ENCODE results near the gene WNK4. TPM values are rescaled to one million over a fixed set of nuclear protein-coding genes. Genes with fewer than 3 reads are reported as not detected.

The WNK4 gene
- total and polyA plus RNA-seq, 9 of the 15 experiments (the other 6 are each of a cell fraction or from before 2014, with no cell fraction given) = 0.32 to 25.8 (median 4.5) TPM

DNA sequence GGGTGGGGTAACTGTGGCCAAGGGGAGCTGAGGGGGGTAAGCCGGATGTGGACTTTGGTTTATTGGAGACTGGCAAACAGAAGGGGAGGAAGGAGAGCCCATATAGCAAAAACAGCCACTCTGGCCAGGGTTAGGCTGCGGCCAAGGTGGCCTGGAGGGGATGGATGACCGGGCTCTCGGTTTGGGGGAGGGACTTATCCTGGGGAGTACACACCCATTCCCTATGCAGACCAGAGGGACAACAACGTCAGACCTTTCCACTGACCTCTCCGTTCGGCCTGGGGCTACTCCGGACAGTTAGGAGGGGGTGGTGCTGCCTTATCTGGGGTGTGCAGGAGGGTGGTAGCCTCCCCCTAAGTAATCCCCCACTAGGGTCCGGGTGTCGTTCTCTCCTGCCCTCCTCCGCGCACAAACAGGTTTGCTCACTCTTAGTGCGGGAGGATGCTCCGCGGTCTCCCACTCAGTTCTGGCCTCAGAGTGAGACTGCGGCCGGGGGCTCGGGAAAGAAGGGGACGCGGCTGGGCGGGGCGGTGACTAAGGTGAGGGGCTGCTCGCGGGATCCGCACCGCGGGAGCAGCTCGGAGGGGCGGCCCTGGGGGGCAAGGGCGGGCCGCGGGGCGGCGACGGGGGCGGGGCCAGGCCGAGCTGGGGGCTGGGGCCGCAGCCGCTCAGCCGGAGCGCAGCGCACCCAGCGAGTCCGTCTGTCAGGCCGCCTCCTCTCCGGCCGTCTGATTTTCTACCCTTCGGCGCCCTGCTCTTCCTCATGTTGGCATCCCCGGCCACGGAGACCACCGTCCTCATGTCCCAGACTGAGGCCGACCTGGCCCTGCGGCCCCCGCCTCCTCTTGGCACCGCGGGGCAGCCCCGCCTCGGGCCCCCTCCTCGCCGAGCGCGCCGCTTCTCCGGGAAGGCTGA lies at the start of gene WNK4 (continued):
- peak; percentile 86 for TF ChIP-seq TAF1 (IDR thresholded peaks at IDR 0.05; ENCODE audit: control insufficient read depth, extremely low read depth, insufficient read depth, low read length, severe bottlenecking)
- TF ChIP-seq KLF13 (tag; IDR thresholded peaks at IDR 0.05; ENCODE audit: borderline replicate concordance, low read depth) = peak; percentile 66; the same call in 1 of the 2 replicates
- peak; percentile 63 for TF ChIP-seq E2F8 (IDR thresholded peaks at IDR 0.05; ENCODE audit: low read depth, partially characterized antibody)
- TF ChIP-seq ZNF324 (CRISPR knock-in tag; IDR thresholded peaks at IDR 0.05) = no peak
- no peak for TF ChIP-seq ETV1 (tag; conservative IDR thresholded peaks at IDR 0.05; ENCODE audit: low read depth)
- TF ChIP-seq NFATC3 (IDR thresholded peaks at IDR 0.05) = no peak
- no peak for TF ChIP-seq ZNF318 (IDR thresholded peaks at IDR 0.05; ENCODE audit: borderline replicate concordance in 1 of 2, low read depth in 1 of 2)
- TF ChIP-seq YY1 (IDR thresholded peaks at IDR 0.05; ENCODE audit: borderline replicate concordance in 1 of 3, control insufficient read depth in 1 of 3, extremely low read depth in 1 of 3, insufficient read depth in 3 of 3, insufficient read length in 1 of 3, insufficient replicate concordance in 2 of 3, low read depth in 1 of 3, low read length in 2 of 3) = peak in 1 of 3 experiments; percentile 45
- TF ChIP-seq ZNF584 (CRISPR knock-in tag; IDR thresholded peaks at IDR 0.05; ENCODE audit: low read depth) = no peak
- TF ChIP-seq ZNF263 (CRISPR knock-in tag; IDR thresholded peaks at IDR 0.05; ENCODE audit: borderline replicate concordance) = no peak
- 0 out of 2 replicates have a peak, but pooled peaks have one; percentile 17 for TF ChIP-seq ZSCAN32 (CRISPR knock-in tag; IDR thresholded peaks at IDR 0.05)
- TF ChIP-seq JUND (IDR thresholded peaks at IDR 0.05; ENCODE audit: borderline replicate concordance, low read depth, low read length) = peak; percentile 64
- peak; percentile 61; the same call in 1 of the 3 replicates for TF ChIP-seq JUND (tag; IDR thresholded peaks at IDR 0.05; ENCODE audit: borderline replicate concordance, low read depth, low read length)
- TF ChIP-seq NBN (IDR thresholded peaks at IDR 0.05; ENCODE audit: low read depth) = peak; percentile 73; the same call in 1 of the 2 replicates

All from K562 (cell line).